Measurements from ENCODE around the gene HEPHL1. TPM values are rescaled to one million over a fixed set of nuclear protein-coding genes. Genes with fewer than 3 reads are reported as not detected.

Gene HEPHL1
- total RNA-seq, 1 donor: 4.3 TPM

DNA sequence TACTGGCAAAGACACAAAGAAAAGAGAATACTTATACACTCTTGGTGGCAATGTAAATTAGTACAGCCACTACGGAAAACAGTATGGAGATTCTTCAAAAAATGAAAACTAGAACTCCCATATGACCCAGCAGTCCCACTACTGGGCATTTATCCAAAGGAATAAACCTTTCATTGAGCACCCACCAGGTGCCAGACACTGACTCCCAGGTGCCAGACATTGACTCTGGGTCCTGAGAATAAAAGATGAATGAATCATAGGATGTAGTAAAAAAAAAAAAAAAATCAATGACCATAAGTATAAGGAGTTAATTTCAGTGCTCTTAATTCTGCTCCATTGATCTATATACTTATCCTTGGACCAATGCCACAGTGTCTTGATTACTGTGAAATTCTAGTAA, 28.2 kb downstream of the HEPHL1 start:
- no peak overlapping the region for H3K4me3 ChIP-seq (ENCODE audit: low read depth, low read length)
- DNase-seq (ENCODE audit: low read depth): no peak
- TF ChIP-seq, protein P1, sequence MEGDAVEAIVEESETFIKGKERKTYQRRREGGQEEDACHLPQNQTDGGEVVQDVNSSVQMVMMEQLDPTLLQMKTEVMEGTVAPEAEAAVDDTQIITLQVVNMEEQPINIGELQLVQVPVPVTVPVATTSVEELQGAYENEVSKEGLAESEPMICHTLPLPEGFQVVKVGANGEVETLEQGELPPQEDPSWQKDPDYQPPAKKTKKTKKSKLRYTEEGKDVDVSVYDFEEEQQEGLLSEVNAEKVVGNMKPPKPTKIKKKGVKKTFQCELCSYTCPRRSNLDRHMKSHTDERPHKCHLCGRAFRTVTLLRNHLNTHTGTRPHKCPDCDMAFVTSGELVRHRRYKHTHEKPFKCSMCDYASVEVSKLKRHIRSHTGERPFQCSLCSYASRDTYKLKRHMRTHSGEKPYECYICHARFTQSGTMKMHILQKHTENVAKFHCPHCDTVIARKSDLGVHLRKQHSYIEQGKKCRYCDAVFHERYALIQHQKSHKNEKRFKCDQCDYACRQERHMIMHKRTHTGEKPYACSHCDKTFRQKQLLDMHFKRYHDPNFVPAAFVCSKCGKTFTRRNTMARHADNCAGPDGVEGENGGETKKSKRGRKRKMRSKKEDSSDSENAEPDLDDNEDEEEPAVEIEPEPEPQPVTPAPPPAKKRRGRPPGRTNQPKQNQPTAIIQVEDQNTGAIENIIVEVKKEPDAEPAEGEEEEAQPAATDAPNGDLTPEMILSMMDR (IDR thresholded peaks at IDR 0.05; ENCODE audit: insufficient read depth, low read depth, low read length): no peak

GRCh38 chr11:94058630-94059029, 37.5 kb downstream of the HEPHL1 start:
- no peak overlapping the region for H3K4me3 ChIP-seq (ENCODE audit: low read depth, low read length)
- TF ChIP-seq, protein P1 (IDR thresholded peaks at IDR 0.05; ENCODE audit: insufficient read depth, low read depth, low read length): no peak
- DNase-seq (ENCODE audit: low read depth): no peak

DNA sequence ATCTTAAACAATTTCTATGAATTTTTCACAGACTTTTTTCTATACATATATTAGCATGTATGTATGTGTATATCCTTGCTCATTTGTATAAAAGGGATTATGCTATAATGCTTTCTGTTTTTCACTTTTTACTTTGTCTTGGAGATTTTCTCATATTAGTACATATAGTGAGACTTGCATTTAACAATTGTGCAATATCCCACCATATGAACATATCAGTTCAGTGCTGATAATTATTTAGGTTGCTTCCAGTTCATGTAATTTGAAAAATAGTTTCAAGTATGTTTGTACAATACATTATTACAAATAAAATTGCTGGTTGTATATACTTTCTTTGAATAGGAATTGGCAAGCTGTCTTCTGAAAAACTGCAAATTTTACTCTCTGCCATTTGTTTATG, 37.9 kb downstream of the HEPHL1 start:
- H3K4me3 ChIP-seq (ENCODE audit: low read depth, low read length): no peak overlapping the region
- TF ChIP-seq, protein P1 (IDR thresholded peaks at IDR 0.05; ENCODE audit: insufficient read depth, low read depth, low read length): no peak
- DNase-seq (ENCODE audit: low read depth): no peak

DNA sequence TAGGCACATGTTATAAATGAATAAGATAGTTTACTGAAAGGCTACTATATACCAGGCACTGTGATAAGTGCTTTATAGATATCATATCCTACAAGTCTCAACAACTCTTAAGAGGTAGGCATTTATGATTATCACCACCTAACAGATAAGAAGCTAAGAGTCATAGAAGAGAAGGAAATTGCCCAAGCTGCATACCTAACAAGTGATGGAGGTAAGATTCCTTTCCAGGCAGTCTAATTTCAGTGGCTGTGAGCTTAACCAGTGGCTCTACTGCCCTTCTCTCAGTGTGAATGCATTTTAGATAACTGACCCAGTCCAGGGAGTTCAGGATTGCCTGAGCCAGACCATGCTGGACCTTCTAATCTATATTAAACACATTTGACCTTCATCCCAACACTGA, 39.2 kb downstream of the HEPHL1 start:
- H3K4me3 ChIP-seq (ENCODE audit: low read depth, low read length): no peak overlapping the region
- TF ChIP-seq, protein P1 (IDR thresholded peaks at IDR 0.05; ENCODE audit: insufficient read depth, low read depth, low read length): no peak
- peak; percentile 12 for DNase-seq (ENCODE audit: low read depth)

DNA sequence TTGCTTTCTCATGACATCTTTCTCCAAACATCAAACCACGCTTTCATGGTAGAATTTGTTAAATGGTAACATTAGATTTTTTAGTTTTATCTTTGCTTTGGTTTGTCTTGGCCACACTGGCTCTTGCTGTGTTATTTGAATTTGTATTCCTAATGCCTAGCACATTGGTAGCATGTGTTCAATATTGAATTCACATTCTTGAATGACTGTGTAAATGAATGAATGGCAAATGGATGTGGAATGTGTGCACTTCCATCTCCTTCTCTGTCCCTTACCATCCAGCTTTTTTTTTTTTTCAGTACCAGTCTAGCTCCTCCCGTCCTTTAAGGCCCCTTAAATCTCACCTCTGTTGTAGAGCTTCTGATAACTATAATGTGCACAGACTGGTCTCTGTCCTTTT, 41.2 kb downstream of the HEPHL1 start:
- no peak for DNase-seq (ENCODE audit: low read depth)
- TF ChIP-seq, protein P1 (IDR thresholded peaks at IDR 0.05; ENCODE audit: insufficient read depth, low read depth, low read length): no peak
- no peak overlapping the region for H3K4me3 ChIP-seq (ENCODE audit: low read depth, low read length)

DNA sequence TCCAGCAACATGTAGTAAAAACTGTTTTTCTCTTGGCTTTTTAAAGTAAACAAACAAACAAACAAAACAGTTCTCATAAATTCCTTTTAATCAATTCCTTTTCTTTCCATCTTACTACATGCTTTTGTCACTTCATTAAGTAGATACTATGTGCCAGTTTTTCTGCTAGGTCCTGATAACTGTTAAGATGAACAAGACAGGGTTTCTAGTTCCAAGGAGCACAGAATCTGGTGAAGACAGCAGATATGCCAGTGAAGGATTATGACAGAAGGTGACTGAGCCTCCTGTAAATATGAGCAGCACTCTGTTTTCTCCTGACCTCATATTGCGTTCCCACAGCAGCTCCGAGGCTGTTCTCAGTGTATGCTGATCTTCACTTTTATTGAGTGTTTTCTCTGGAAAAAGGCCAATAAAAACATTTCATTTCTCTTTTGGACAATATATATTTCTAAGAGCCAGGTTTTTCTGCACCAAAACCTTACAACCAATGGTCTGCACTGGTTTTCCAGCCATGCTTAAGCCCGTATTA, 45.8 kb downstream of the HEPHL1 start:
- DNase-seq (ENCODE audit: low read depth): peak; percentile 26
- H3K4me3 ChIP-seq (ENCODE audit: low read depth, low read length): no peak overlapping the region
- TF ChIP-seq, protein P1 (IDR thresholded peaks at IDR 0.05; ENCODE audit: insufficient read depth, low read depth, low read length): no peak

DNA sequence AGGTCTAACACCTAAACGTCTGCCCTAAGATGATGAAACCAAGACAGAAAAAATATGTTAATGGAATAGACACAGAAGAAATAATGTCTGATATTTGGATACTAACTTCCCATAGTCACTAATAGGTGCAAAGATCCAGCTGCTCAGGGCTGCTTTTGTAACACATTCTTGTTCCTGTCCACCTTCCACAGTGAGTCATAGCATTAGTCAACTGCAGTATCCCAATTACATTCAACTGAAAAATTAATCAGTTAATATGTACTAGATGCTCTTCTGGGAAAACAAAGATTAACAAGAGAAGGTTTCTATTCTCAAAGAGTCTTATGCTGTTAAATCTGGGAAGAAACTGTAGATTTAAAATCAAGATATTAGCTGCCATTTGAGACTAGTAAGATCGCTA, 47.6 kb downstream of the HEPHL1 start:
- DNase-seq (ENCODE audit: low read depth): no peak
- TF ChIP-seq, protein P1 (IDR thresholded peaks at IDR 0.05; ENCODE audit: insufficient read depth, low read depth, low read length): no peak
- H3K4me3 ChIP-seq (ENCODE audit: low read depth, low read length): no peak overlapping the region
